ENCODE measurements around the gene ACTN3.
"Not testable (repeated sequence)": the region's sequence is repeated elsewhere in the genome, so short reads cannot be mapped to it uniquely, and the experiment has no call there.

DNA sequence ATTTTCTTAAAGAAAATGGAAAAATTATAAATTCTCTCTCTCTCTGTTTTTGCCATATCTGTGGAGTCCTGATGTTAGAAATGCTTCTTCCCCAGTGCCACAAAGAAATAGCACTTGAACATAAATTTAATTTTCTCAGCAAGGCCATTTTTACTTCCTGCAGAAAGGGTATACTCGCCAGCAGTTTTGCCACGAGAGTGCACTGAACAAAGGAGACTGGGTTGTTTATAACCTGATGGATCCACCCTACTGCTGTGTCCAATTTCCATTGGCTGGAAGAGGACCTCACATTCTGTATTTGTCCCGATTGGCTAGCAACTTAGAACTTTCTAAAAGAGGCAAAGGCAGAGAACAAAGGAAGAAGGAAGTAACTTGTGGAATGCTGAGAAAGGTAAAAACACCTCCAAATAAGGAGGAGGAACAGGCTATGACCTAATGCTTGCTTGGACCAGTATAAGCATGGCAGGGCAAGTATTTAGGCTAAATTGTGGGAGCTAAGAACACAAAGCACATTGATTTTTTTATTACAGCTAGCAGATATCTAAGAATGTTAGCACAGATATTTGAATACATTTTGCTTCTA, 36.0 kb downstream of the ACTN3 start:
- not testable (repeated sequence) for TF ChIP-seq POLR2AphosphoS5 (IDR thresholded peaks at IDR 0.05; ENCODE audit: low read depth)
- TF ChIP-seq, protein P1, sequence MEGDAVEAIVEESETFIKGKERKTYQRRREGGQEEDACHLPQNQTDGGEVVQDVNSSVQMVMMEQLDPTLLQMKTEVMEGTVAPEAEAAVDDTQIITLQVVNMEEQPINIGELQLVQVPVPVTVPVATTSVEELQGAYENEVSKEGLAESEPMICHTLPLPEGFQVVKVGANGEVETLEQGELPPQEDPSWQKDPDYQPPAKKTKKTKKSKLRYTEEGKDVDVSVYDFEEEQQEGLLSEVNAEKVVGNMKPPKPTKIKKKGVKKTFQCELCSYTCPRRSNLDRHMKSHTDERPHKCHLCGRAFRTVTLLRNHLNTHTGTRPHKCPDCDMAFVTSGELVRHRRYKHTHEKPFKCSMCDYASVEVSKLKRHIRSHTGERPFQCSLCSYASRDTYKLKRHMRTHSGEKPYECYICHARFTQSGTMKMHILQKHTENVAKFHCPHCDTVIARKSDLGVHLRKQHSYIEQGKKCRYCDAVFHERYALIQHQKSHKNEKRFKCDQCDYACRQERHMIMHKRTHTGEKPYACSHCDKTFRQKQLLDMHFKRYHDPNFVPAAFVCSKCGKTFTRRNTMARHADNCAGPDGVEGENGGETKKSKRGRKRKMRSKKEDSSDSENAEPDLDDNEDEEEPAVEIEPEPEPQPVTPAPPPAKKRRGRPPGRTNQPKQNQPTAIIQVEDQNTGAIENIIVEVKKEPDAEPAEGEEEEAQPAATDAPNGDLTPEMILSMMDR (conservative IDR thresholded peaks at IDR 0.05; ENCODE audit: low read depth in 2 of 2) = not testable (repeated sequence)

All from GM23338 (cell line).